Ovary (tissue), 9 donors: Measurements from ENCODE around the gene CFAP52. TPM values are rescaled to one million over a fixed set of nuclear protein-coding genes. Genes with fewer than 3 reads are reported as not detected.

ENCODE experiments used
- DNase-seq, 5 donors: peaks; one replicate each; pipeline ENCODE4 v3.0.0-alpha.2; 2019 to 2020
- H3K27ac ChIP-seq, 2 donors: fragments of 200-600 bp; one replicate each; pipeline versions ENCODE4 v1.5.1 to v1.8.0; 2019 to 2022
- H3K27me3 ChIP-seq: fragments of 200-600 bp; one replicate; pipeline ENCODE4 v1.8.0; 2022
- H3K36me3 ChIP-seq: fragments of 200-600 bp; sonication (generic); one replicate; pipeline ENCODE4 v1.5.1; 2019
- H3K4me1 ChIP-seq: one replicate; pipeline ENCODE4 v1.8.1; 2013; ENCODE audit warnings: mild to moderate bottlenecking, moderate library complexity; ENCODE audit not compliant: insufficient read depth
- H3K4me3 ChIP-seq: fragments of 200-600 bp; sonication (generic); one replicate; pipeline ENCODE4 v1.5.1; 2017
- H3K9me3 ChIP-seq, 2 donors: fragments of 200-600 bp in 1 of 2; sonication (generic) in 1 of 2; one replicate each; pipeline versions ENCODE4 v1.5.1 to v1.8.1; 2013 to 2019; ENCODE audit warnings: mild to moderate bottlenecking in 1 of 2, moderate library complexity in 1 of 2
- EP300 ChIP-seq: sonication (generic); formaldehyde crosslinking; IDR thresholded peaks from one replicate; pipeline ENCODE4 v1.6.1; 2017; ENCODE audit warnings: antibody characterized with exemption
- POLR2A ChIP-seq: fragments of 450-650 bp; IDR thresholded peaks from one replicate; pipeline ENCODE4 v1.6.1; 2017; ENCODE audit warnings: antibody characterized with exemption, mild to moderate bottlenecking, moderate library complexity
- WGBS, 3 donors: extraction: QIAGEN DNeasy Blood & Tissue Kit in 1 of 3; methylation state at CpG; one replicate each; pipeline versions ENCODE4 v1.1.5 to v1.1.7; 2013 to 2017; 5-methylcytosine and 5-hydroxymethylcytosine counted together
- intact Hi-C, 4 donors: fragments of 100-400 bp; cut with DNase I; formaldehyde crosslinking; loops; one replicate each; pipeline versions ENCODE4 v1.11.0 to v1.15.1; 2022 to 2023
- polyA plus RNA-seq, 2 donors: library from polyadenylated mRNA; stranded (reverse); fragments of 200-250 nt in 1 of 2; fragments of 350-450 nt in 1 of 2; fragmentation: Illumina TruSeq in 1 of 2; extraction: RNeasy Lipid Tissue Mini Kit (QIAGEN cat#74804) in 1 of 2; gene quantifications; one replicate each; pipeline ENCODE4 v1.2.3, GENCODE V29; 2013 to 2014
- total RNA-seq, 7 donors: library from RNA; depleted of rRNA in 2 of 7; stranded (reverse); fragments of >200 nt in 2 of 7; fragmentation: NEBNext Ultra II Directional in 3 of 7; extraction: Animal tissue kit (Norgen Biotek cat#: 25700) in 3 of 7; gene quantifications; one replicate each; pipeline versions ENCODE4 v1.1.0 to v1.2.4, GENCODE V29; 2016 to 2023
- TF ChIP-seq, protein P1 (sequence below), 3 donors: fragments of 450-650 bp in 2 of 3; fragments of 200-600 bp in 1 of 3; IDR thresholded peaks; one replicate each; pipeline versions ENCODE4 v1.5.1 to v1.8.0; 2016 to 2022; ENCODE audit warnings: antibody characterized with exemption in 3 of 3, mild to moderate bottlenecking in 1 of 3
- donor health status: DM: no; HTN: no; CAD: no; lungs with moderate emphysema.
- donor health status: DM: no; HTN: no; CAD: no.
- donor health status: Bipolar disorder and iron deficiency.
- donor health status: DM: yes; HTN: yes; CAD: no.
- donor health status: DM: no; HTN: no; CAD: no.
- donor health status: DM: yes; HTN: yes; CAD: no.

Gene CFAP52
- total and polyA plus RNA-seq, 9 donors = 0.18 to 46.6 (median 1.1) TPM

DNA sequence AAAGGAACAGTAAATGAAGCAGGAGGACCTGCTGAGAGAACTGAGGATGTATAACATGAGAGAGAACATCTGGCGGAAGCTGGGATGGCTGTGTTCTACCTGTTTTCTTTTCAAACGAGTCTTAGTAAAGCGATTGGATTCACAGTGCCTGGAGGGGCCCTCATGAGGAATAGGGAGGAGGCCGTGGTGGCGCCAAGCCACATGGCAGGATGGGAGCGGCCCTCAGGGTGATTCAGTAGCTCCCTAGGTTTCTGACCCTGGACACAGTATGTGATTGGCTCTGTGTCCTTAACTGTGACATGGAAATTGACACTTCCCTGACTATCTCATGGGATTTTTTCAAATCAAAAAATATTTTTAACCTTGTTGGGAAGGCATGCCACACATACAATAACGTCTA is 101.0 kb downstream of the CFAP52 start:
- DNase-seq = no peak
- Histone ChIP-seq H3K36me3 (no peaks in the 10 kb centered on the region), H3K9me3 (no peaks in the 10 kb centered on the region), H3K27me3 (no peaks in the 10 kb centered on the region), H3K4me1 (no peaks in the 10 kb centered on the region), H3K27ac (no peak overlapping the region), H3K4me3 (no peak overlapping the region)
- TF ChIP-seq EP300 (no peak), POLR2A (no peak)
- intact Hi-C loops = no loop called here
- WGBS, 3 donors = 72 to 78% (median 72%) methylated on average over 7 of the region's 7 CpGs

DNA sequence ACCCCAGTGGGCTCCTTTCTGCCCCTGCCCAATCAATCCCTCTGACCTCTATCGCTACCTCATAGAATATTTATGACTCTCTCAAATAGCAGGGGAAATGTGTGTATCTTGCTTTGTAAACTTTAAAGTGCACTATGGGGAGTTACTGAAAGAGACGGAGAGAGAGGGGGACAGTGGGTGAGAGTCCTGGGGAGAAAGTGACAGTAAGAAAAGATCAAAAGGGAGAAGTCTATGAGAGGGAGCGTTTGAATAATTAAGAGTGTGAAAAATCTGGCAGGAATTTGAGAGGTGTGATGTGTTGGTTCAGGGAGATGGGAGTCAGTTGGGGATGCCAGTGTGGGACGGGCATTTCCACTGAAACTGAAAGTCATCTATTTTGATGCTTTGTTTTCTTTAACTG is 101.5 kb downstream of the CFAP52 start:
- DNase-seq = no peak
- intact Hi-C loops = no loop called here
- no peaks in the 10 kb centered on the region for H3K9me3 ChIP-seq
- H3K27me3 ChIP-seq = no peaks in the 10 kb centered on the region
- 57 to 71% (median 58%) methylated on average over 4 of the region's 4 CpGs for WGBS, 3 donors
- H3K4me1 ChIP-seq = no peaks in the 10 kb centered on the region
- no peak overlapping the region for H3K27ac ChIP-seq
- TF ChIP-seq POLR2A = no peak
- TF ChIP-seq, protein P1, sequence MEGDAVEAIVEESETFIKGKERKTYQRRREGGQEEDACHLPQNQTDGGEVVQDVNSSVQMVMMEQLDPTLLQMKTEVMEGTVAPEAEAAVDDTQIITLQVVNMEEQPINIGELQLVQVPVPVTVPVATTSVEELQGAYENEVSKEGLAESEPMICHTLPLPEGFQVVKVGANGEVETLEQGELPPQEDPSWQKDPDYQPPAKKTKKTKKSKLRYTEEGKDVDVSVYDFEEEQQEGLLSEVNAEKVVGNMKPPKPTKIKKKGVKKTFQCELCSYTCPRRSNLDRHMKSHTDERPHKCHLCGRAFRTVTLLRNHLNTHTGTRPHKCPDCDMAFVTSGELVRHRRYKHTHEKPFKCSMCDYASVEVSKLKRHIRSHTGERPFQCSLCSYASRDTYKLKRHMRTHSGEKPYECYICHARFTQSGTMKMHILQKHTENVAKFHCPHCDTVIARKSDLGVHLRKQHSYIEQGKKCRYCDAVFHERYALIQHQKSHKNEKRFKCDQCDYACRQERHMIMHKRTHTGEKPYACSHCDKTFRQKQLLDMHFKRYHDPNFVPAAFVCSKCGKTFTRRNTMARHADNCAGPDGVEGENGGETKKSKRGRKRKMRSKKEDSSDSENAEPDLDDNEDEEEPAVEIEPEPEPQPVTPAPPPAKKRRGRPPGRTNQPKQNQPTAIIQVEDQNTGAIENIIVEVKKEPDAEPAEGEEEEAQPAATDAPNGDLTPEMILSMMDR (IDR thresholded peaks at IDR 0.05) = no peak
- TF ChIP-seq EP300 = no peak
- H3K4me3 ChIP-seq = no peak overlapping the region
- H3K36me3 ChIP-seq = no peaks in the 10 kb centered on the region

DNA sequence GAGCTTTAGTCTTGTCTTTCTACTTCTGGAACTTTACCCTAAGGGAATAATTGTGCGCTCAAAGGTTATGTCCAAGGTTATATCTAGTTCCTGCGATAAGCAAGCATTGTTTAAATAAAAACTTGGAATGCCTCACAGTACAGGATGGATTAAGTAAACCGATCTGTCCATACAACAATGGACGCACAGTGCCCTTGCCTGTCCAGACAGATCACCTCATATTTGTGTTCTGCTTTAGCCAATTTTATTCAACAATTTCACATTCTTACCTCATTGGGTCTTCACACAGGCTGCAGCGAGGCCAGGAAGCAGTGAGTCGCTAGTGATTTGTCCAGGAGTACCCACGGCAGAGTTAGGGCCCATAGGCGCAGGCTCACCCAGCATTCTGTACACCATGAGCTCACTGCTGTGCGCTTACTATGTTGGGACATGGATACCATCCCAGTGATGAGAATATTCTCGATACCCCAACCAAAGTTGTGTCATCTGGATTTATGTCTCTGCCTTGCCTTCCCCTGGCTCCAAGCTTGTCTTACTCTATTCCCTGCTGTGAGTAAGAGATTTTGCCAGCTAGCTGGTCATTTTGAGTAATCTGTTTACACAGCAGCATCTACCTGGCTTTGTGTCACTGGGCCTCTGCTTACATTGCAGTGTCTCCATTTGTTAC is 108.6 kb downstream of the CFAP52 start:
- Histone ChIP-seq H3K4me3 (no peak overlapping the region), H3K9me3 (no peaks in the 10 kb centered on the region), H3K27ac (no peak overlapping the region), H3K36me3 (no peaks in the 10 kb centered on the region), H3K4me1 (no peaks in the 10 kb centered on the region), H3K27me3 (no peaks in the 10 kb centered on the region)
- DNase-seq = no peak
- intact Hi-C loops = no loop called here
- TF ChIP-seq EP300 (no peak), POLR2A (no peak)
- TF ChIP-seq, protein P1 (IDR thresholded peaks at IDR 0.05) = no peak
- 75 to 86% (median 78%) methylated on average over 10 of the region's 10 CpGs for WGBS, 3 donors

Other genes with a start within 250 kb of the CFAP52 start
- 10 to 100 TPM; 45.2 to 67.8 (median 53.8) TPM for gene STX8, start 822 bp upstream of the CFAP52 start, total RNA-seq
- gene STX8, start 822 bp upstream of the CFAP52 start, polyA plus RNA-seq = 100 to 1,000 TPM in 1 of 2 donors, 10 to 100 TPM in 1; 37.6 to 112 TPM
- 10 to 100 TPM in 1 of 7 donors, 1 to 10 TPM in 2, under 1 TPM in 3, not detected in 1; 0.15 to 11.1 (median 0.88) TPM for gene USP43, start 68.9 kb downstream of the CFAP52 start, total RNA-seq
- gene USP43, start 68.9 kb downstream of the CFAP52 start, polyA plus RNA-seq = under 1 TPM; 0.13 to 0.18 TPM
- gene DHRS7C, start 214.9 kb downstream of the CFAP52 start, total RNA-seq = not detected
- not detected for gene DHRS7C, start 214.9 kb downstream of the CFAP52 start, polyA plus RNA-seq
- gene GSG1L2, start 245.4 kb downstream of the CFAP52 start, total RNA-seq = not detected
- not detected for gene GSG1L2, start 245.4 kb downstream of the CFAP52 start, polyA plus RNA-seq
- gene GLP2R, start 249.3 kb downstream of the CFAP52 start, total RNA-seq = 1 to 10 TPM in 1 of 7 donors, under 1 TPM in 6; 0.18 to 1.0 (median 0.57) TPM
- 1 to 10 TPM in 1 of 2 donors, under 1 TPM in 1; 0.50 to 3.4 TPM for gene GLP2R, start 249.3 kb downstream of the CFAP52 start, polyA plus RNA-seq